22Rv1 (cell line): ENCODE data around the gene PYY.

Experiments used
- H3K27ac ChIP-seq: fragments of 450-650 bp; 2 replicates; pipeline ENCODE4 v1.5.1; 2017
- CTCF ChIP-seq: fragments of 450-650 bp; IDR thresholded peaks from 2 replicates; pipeline ENCODE4 v1.5.1; 2017; ENCODE audit warnings: mild to moderate bottlenecking
- ZFX ChIP-seq: fragments of 450-650 bp; IDR thresholded peaks from 2 replicates; pipeline ENCODE4 v1.6.1; 2017; ENCODE audit warnings: antibody characterized with exemption, borderline replicate concordance

The PYY gene

GRCh38 chr17:43984521-43984920 is 30.8 kb upstream of the PYY start:
- H3K27ac ChIP-seq, result no peak overlapping the region
- TF ChIP-seq ZFX (no peak), CTCF (no peak)

- TF ChIP-seq CTCF, result peak; percentile 32
- no peak for TF ChIP-seq ZFX
- no peak overlapping the region for H3K27ac ChIP-seq
Measured at GRCh38 chr17:43983515-43984411, 30.0 kb upstream of the PYY start.

- TF ChIP-seq ZFX (no peak), CTCF (no peak)
- H3K27ac ChIP-seq, result no peak overlapping the region
Measured at GRCh38 chr17:43983196-43983514, 29.4 kb upstream of the PYY start.

GRCh38 chr17:43982171-43982570 is 28.4 kb upstream of the PYY start:
- TF ChIP-seq CTCF (no peak), ZFX (no peak)
- no peak overlapping the region for H3K27ac ChIP-seq

GRCh38 chr17:43979671-43980070 is 25.9 kb upstream of the PYY start:
- TF ChIP-seq ZFX, result no peak
- no peak for TF ChIP-seq CTCF

GRCh38 chr17:43979011-43979410 is 25.3 kb upstream of the PYY start:
- TF ChIP-seq ZFX (no peak), CTCF (no peak)
- no peak overlapping the region for H3K27ac ChIP-seq

More at GRCh38 chr17:43979671-43980070, 25.9 kb upstream of the PYY start:
- no peak overlapping the region for H3K27ac ChIP-seq

- TF ChIP-seq CTCF (no peak), ZFX (no peak)
- no peak overlapping the region for H3K27ac ChIP-seq
Measured at GRCh38 chr17:43978078-43978477, 24.3 kb upstream of the PYY start.
